ENCODE measurements around the gene NR2F1. TPM values are rescaled to one million over a fixed set of nuclear protein-coding genes. Genes with fewer than 3 reads are reported as not detected.

NR2F1 gene
- polyA plus RNA-seq, 1 donor from 2014 or later = 2.1 TPM

DNA sequence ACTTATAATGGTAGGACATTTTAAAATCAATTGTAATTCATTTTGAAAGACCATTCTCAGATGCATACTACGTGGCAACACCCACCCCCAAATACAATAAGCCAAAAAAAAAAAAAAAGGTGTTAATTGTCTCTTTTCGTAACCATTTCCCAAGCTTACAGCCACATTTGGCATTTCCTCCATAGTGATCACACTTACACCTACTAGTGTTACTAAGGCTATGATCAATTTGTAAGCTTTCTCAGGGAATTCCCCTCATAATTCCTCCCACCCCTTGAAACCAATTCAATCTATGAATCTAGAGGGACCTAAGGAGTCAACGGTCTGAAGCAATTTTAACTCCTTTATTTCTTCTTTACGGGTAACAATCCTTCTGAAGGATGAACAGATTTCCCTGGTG lies 40.1 kb downstream of the NR2F1 start:
- Histone ChIP-seq H3K9me2 (ENCODE audit: insufficient read depth, low read length) (no peaks in the 10 kb centered on the region), H3F3A (ENCODE audit: insufficient read depth, low read length, poor library complexity, severe bottlenecking) (peaks cover 3% of the 10 kb centered on the region), H3K9ac (ENCODE audit: low read length) (no peak overlapping the region)

DNA sequence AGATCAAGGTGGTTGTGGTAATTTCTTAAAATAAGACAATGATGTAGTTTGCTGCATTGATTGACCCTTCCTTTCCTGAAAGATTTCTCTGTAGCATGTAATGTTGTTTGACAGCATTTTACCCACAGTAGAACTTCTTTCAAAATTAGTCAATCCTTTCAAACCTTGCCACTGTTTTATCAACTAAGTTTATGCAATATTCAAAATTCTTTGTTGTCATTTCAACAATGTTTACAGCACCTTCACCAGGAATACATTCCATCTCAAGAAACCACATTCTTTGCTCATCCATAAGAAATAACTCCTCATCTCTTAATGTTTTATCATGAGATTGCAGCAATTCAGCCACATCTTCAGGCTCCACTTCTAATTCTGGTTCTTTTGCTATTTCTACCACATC lies 43.8 kb downstream of the NR2F1 start:
- H3K9me3 ChIP-seq (ENCODE audit: low read length) = no peaks in the 10 kb centered on the region
- no peak overlapping the region for H3K4me3 ChIP-seq (ENCODE audit: low read length)

More for the DNA sequence above, 40.1 kb downstream of the NR2F1 start:
- Histone ChIP-seq H3K9me3 (ENCODE audit: low read length) (no peaks in the 10 kb centered on the region), H3K4me3 (ENCODE audit: low read length) (no peak overlapping the region), H3K27ac (ENCODE audit: low read length) (peak overlapping the region; percentile 78), H2AFZ (ENCODE audit: low read depth, low read length) (no peak overlapping the region), H3K36me3 (ENCODE audit: insufficient read depth, low read length) (no peaks in the 10 kb centered on the region), H3K4me2 (ENCODE audit: low read length) (no peak overlapping the region), H4K20me1 (ENCODE audit: insufficient read depth) (no peaks in the 10 kb centered on the region), H3K27me3 (ENCODE audit: insufficient read depth, low read depth, low read length) (peaks cover 28% of the 10 kb centered on the region), H3K79me2 (replicated peaks; ENCODE audit: insufficient read depth, low read length) (no peaks in the 10 kb centered on the region)
- TF ChIP-seq RAD21 (conservative IDR thresholded peaks at IDR 0.05) = no peak
- no peak for TF ChIP-seq EZH2 (IDR thresholded peaks at IDR 0.05; ENCODE audit: borderline replicate concordance, insufficient read depth, low read length, poor library complexity, severe bottlenecking)
- no peak for TF ChIP-seq POLR2AphosphoS5 (IDR thresholded peaks at IDR 0.05)
- TF ChIP-seq, protein P1, sequence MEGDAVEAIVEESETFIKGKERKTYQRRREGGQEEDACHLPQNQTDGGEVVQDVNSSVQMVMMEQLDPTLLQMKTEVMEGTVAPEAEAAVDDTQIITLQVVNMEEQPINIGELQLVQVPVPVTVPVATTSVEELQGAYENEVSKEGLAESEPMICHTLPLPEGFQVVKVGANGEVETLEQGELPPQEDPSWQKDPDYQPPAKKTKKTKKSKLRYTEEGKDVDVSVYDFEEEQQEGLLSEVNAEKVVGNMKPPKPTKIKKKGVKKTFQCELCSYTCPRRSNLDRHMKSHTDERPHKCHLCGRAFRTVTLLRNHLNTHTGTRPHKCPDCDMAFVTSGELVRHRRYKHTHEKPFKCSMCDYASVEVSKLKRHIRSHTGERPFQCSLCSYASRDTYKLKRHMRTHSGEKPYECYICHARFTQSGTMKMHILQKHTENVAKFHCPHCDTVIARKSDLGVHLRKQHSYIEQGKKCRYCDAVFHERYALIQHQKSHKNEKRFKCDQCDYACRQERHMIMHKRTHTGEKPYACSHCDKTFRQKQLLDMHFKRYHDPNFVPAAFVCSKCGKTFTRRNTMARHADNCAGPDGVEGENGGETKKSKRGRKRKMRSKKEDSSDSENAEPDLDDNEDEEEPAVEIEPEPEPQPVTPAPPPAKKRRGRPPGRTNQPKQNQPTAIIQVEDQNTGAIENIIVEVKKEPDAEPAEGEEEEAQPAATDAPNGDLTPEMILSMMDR (IDR thresholded peaks at IDR 0.05; ENCODE audit: poor library complexity, severe bottlenecking) = no peak
- no peak for TF ChIP-seq MXI1 (conservative IDR thresholded peaks at IDR 0.05; ENCODE audit: poor library complexity, severe bottlenecking)
- TF ChIP-seq SMC3 (conservative IDR thresholded peaks at IDR 0.05; ENCODE audit: poor library complexity) = no peak
- TF ChIP-seq TAF1 (IDR thresholded peaks at IDR 0.05; ENCODE audit: low read depth) = no peak
- TF ChIP-seq, protein P2, sequence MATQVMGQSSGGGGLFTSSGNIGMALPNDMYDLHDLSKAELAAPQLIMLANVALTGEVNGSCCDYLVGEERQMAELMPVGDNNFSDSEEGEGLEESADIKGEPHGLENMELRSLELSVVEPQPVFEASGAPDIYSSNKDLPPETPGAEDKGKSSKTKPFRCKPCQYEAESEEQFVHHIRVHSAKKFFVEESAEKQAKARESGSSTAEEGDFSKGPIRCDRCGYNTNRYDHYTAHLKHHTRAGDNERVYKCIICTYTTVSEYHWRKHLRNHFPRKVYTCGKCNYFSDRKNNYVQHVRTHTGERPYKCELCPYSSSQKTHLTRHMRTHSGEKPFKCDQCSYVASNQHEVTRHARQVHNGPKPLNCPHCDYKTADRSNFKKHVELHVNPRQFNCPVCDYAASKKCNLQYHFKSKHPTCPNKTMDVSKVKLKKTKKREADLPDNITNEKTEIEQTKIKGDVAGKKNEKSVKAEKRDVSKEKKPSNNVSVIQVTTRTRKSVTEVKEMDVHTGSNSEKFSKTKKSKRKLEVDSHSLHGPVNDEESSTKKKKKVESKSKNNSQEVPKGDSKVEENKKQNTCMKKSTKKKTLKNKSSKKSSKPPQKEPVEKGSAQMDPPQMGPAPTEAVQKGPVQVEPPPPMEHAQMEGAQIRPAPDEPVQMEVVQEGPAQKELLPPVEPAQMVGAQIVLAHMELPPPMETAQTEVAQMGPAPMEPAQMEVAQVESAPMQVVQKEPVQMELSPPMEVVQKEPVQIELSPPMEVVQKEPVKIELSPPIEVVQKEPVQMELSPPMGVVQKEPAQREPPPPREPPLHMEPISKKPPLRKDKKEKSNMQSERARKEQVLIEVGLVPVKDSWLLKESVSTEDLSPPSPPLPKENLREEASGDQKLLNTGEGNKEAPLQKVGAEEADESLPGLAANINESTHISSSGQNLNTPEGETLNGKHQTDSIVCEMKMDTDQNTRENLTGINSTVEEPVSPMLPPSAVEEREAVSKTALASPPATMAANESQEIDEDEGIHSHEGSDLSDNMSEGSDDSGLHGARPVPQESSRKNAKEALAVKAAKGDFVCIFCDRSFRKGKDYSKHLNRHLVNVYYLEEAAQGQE (IDR thresholded peaks at IDR 0.05; ENCODE audit: borderline replicate concordance) = no peak
- no peak for TF ChIP-seq EP300 (conservative IDR thresholded peaks at IDR 0.05; ENCODE audit: poor library complexity, severe bottlenecking)

More for the DNA sequence above, 43.8 kb downstream of the NR2F1 start:
- TF ChIP-seq RAD21 (conservative IDR thresholded peaks at IDR 0.05) = no peak
- TF ChIP-seq EP300 (conservative IDR thresholded peaks at IDR 0.05; ENCODE audit: poor library complexity, severe bottlenecking) = no peak
- no peak for TF ChIP-seq POLR2AphosphoS5 (IDR thresholded peaks at IDR 0.05)
- TF ChIP-seq TAF1 (IDR thresholded peaks at IDR 0.05; ENCODE audit: low read depth) = no peak
- no peak for TF ChIP-seq MXI1 (conservative IDR thresholded peaks at IDR 0.05; ENCODE audit: poor library complexity, severe bottlenecking)
- no peak for TF ChIP-seq SMC3 (conservative IDR thresholded peaks at IDR 0.05; ENCODE audit: poor library complexity)
- TF ChIP-seq EZH2 (IDR thresholded peaks at IDR 0.05; ENCODE audit: borderline replicate concordance, insufficient read depth, low read length, poor library complexity, severe bottlenecking) = no peak
- TF ChIP-seq, protein P2 (IDR thresholded peaks at IDR 0.05; ENCODE audit: borderline replicate concordance) = no peak
- TF ChIP-seq, protein P1 (IDR thresholded peaks at IDR 0.05; ENCODE audit: poor library complexity, severe bottlenecking) = no peak
- Histone ChIP-seq H3K4me2 (ENCODE audit: low read length) (no peak overlapping the region), H3F3A (ENCODE audit: insufficient read depth, low read length, poor library complexity, severe bottlenecking) (no peaks in the 10 kb centered on the region), H3K27ac (ENCODE audit: low read length) (no peak overlapping the region), H3K36me3 (ENCODE audit: insufficient read depth, low read length) (no peaks in the 10 kb centered on the region), H3K79me2 (replicated peaks; ENCODE audit: insufficient read depth, low read length) (no peaks in the 10 kb centered on the region), H3K9ac (ENCODE audit: low read length) (no peak overlapping the region), H2AFZ (ENCODE audit: low read depth, low read length) (no peak overlapping the region), H3K27me3 (ENCODE audit: insufficient read depth, low read depth, low read length) (no peaks in the 10 kb centered on the region), H4K20me1 (ENCODE audit: insufficient read depth) (no peaks in the 10 kb centered on the region), H3K9me2 (ENCODE audit: insufficient read depth, low read length) (no peaks in the 10 kb centered on the region)
